HG03460 (cell line): ENCODE data around the gene TAPBPL.
"Not testable (repeated sequence)": the region's sequence is repeated elsewhere in the genome, so short reads cannot be mapped to it uniquely, and the experiment has no call there.

Experiments used
- ATAC-seq: cut with Tn5 transposase; IDR thresholded peaks from one replicate; pipeline ENCODE4 v1.9.1; 2021; ENCODE audit not compliant: unreplicated experiment

The TAPBPL gene

GRCh38 chr12:6462234-6462995, 10.6 kb downstream of the TAPBPL start:
- no peak for ATAC-seq

GRCh38 chr12:6463216-6463615, 11.4 kb downstream of the TAPBPL start:
- ATAC-seq = no peak

GRCh38 chr12:6463858-6464257, 12.0 kb downstream of the TAPBPL start:
- no peak for ATAC-seq

- no peak for ATAC-seq
Observed at GRCh38 chr12:6464531-6464930, 12.7 kb downstream of the TAPBPL start.

GRCh38 chr12:6465467-6466183, 13.8 kb downstream of the TAPBPL start:
- no peak for ATAC-seq

GRCh38 chr12:6466184-6466573, 14.3 kb downstream of the TAPBPL start:
- ATAC-seq = no peak

- ATAC-seq = not testable (repeated sequence)
Observed at GRCh38 chr12:6466751-6467150, 14.9 kb downstream of the TAPBPL start.

- ATAC-seq = not testable (repeated sequence)
Observed at GRCh38 chr12:6467571-6468282, 15.9 kb downstream of the TAPBPL start.

- no peak for ATAC-seq
Observed at GRCh38 chr12:6468283-6468575, 16.4 kb downstream of the TAPBPL start.

- ATAC-seq = no peak
Observed at GRCh38 chr12:6469092-6469491, 17.2 kb downstream of the TAPBPL start.

GRCh38 chr12:6469609-6470374, 17.9 kb downstream of the TAPBPL start:
- no peak for ATAC-seq

GRCh38 chr12:6470375-6471163, 18.7 kb downstream of the TAPBPL start, which contains the start of gene VAMP1:
Gene VAMP1, minus strand, starts transcription at chr12:6470677. Its CDS starts 146 bp downstream, at chr12:6470531.
- ATAC-seq = peak; percentile 87

- ATAC-seq = no peak
Observed at GRCh38 chr12:6471989-6472360, 20.1 kb downstream of the TAPBPL start.

- ATAC-seq = no peak
Observed at GRCh38 chr12:6472491-6472890, 20.6 kb downstream of the TAPBPL start.

GRCh38 chr12:6475233-6475975, 23.6 kb downstream of the TAPBPL start:
- ATAC-seq = not testable (repeated sequence)

GRCh38 chr12:6476489-6476888, 24.6 kb downstream of the TAPBPL start:
- no peak for ATAC-seq

- ATAC-seq = not testable (repeated sequence)
Observed at GRCh38 chr12:6477601-6478377, 25.9 kb downstream of the TAPBPL start.

GRCh38 chr12:6478416-6478815, 26.6 kb downstream of the TAPBPL start:
- no peak for ATAC-seq

- no peak for ATAC-seq
Observed at GRCh38 chr12:6488240-6488639, 36.4 kb downstream of the TAPBPL start.
